T-helper 9 cell (primary cell): ENCODE results near the gene NUDT6.
"Not testable (repeated sequence)": the region's sequence is repeated elsewhere in the genome, so short reads cannot be mapped to it uniquely, and the experiment has no call there.

Experiments
- DNase-seq: peaks from one replicate; pipeline ENCODE4 v3.0.0-alpha.2; 2020

Gene NUDT6

GRCh38 chr4:122873821-122874593 is 48.4 kb downstream of the NUDT6 start:
- DNase-seq = no peak

- DNase-seq = no peak
These were observed 49.3 kb downstream of the NUDT6 start for GRCh38 chr4:122873146-122873545.

- DNase-seq = not testable (repeated sequence)
These were observed 54.2 kb downstream of the NUDT6 start for GRCh38 chr4:122868235-122868634.

- no peak for DNase-seq
These were observed 57.0 kb downstream of the NUDT6 start for GRCh38 chr4:122865425-122865824.

- DNase-seq = no peak
These were observed 58.8 kb downstream of the NUDT6 start for GRCh38 chr4:122863639-122864038.

- DNase-seq = no peak
These were observed 61.0 kb downstream of the NUDT6 start for GRCh38 chr4:122861172-122861943.

GRCh38 chr4:122858705-122859104 is 63.7 kb downstream of the NUDT6 start:
- DNase-seq = no peak

GRCh38 chr4:122857160-122857559 is 65.2 kb downstream of the NUDT6 start:
- no peak for DNase-seq

GRCh38 chr4:122855353-122855890 is 67.0 kb downstream of the NUDT6 start:
- no peak for DNase-seq

GRCh38 chr4:122854447-122855352 is 67.7 kb downstream of the NUDT6 start:
- DNase-seq = no peak

- DNase-seq = no peak
These were observed 70.8 kb downstream of the NUDT6 start for GRCh38 chr4:122851568-122851967.

- DNase-seq = not testable (repeated sequence)
These were observed 72.6 kb downstream of the NUDT6 start for GRCh38 chr4:122849789-122850188.

- DNase-seq = no peak
These were observed 74.5 kb downstream of the NUDT6 start for GRCh38 chr4:122847931-122848330.

GRCh38 chr4:122845760-122846159 is 76.6 kb downstream of the NUDT6 start:
- DNase-seq = no peak

GRCh38 chr4:122845066-122845465 is 77.3 kb downstream of the NUDT6 start:
- no peak for DNase-seq

- DNase-seq = not testable (repeated sequence)
These were observed 78.0 kb downstream of the NUDT6 start for GRCh38 chr4:122844391-122844790.

- no peak for DNase-seq
These were observed 79.3 kb downstream of the NUDT6 start for GRCh38 chr4:122842984-122843531.
